Right lung (tissue), 5 donors: ENCODE data around the gene IL19. TPM values are rescaled to one million over a fixed set of nuclear protein-coding genes. Genes with fewer than 3 reads are reported as not detected.
A peak's percentile ranks its signal among the peaks of the same experiment; 100 is the strongest.

Source experiments
- DNase-seq, 2 donors: peaks; one replicate each; pipeline ENCODE4 v3.0.0-alpha.2; 2013
- polyA plus RNA-seq, 5 donors: library from polyadenylated mRNA; unstranded; fragments of 120-200 nt; gene quantifications; one replicate each; pipeline versions ENCODE4 v1.2.1 to v1.2.3, GENCODE V29; 2013; ENCODE audit warnings: inconsistent platforms in 1 of 5, low replicate concordance in 1 of 5; ENCODE audit not compliant: insufficient read length in 5 of 5, insufficient read depth in 1 of 5

IL19 gene
- polyA plus RNA-seq, 5 donors, result not detected

- DNase-seq, result no peak
Observed at GRCh38 chr1:206798384-206798996, 27.9 kb downstream of the IL19 start.

- no peak for DNase-seq
Observed at GRCh38 chr1:206799311-206799710, 28.7 kb downstream of the IL19 start.

- DNase-seq, result no peak
Observed at GRCh38 chr1:206800411-206800810, 29.8 kb downstream of the IL19 start.

GRCh38 chr1:206800891-206801290 lies 30.3 kb downstream of the IL19 start:
- no peak for DNase-seq

GRCh38 chr1:206801467-206801866 lies 30.9 kb downstream of the IL19 start:
- no peak for DNase-seq

- DNase-seq, result no peak
Observed at GRCh38 chr1:206802401-206802800, 31.8 kb downstream of the IL19 start.

GRCh38 chr1:206803221-206803730 lies 32.7 kb downstream of the IL19 start:
- DNase-seq, result no peak

- no peak for DNase-seq
Observed at GRCh38 chr1:206804156-206804737, 33.7 kb downstream of the IL19 start.

- no peak for DNase-seq
Observed at GRCh38 chr1:206805357-206805756, 34.8 kb downstream of the IL19 start.

- no peak for DNase-seq
Observed at GRCh38 chr1:206808615-206809014, 38.0 kb downstream of the IL19 start.

- DNase-seq, result no peak
Observed at GRCh38 chr1:206809504-206810084, 39.0 kb downstream of the IL19 start.

- no peak for DNase-seq
Observed at GRCh38 chr1:206812471-206812870, 41.9 kb downstream of the IL19 start.

GRCh38 chr1:206814716-206815341 lies 44.3 kb downstream of the IL19 start:
- DNase-seq, result peak; percentile 49 to 60

- DNase-seq, result no peak
Observed at GRCh38 chr1:206816390-206817287, 46.1 kb downstream of the IL19 start.

- no peak for DNase-seq
Observed at GRCh38 chr1:206821493-206821892, 50.9 kb downstream of the IL19 start.

- no peak for DNase-seq
Observed at GRCh38 chr1:206823727-206824126, 53.2 kb downstream of the IL19 start.

- DNase-seq, result no peak
Observed at GRCh38 chr1:206824331-206824730, 53.8 kb downstream of the IL19 start.

- no peak for DNase-seq
Observed at GRCh38 chr1:206826394-206826793, 55.8 kb downstream of the IL19 start.

- DNase-seq, result no peak
Observed at GRCh38 chr1:206828061-206828460, 57.5 kb downstream of the IL19 start.

- no peak for DNase-seq
Observed at GRCh38 chr1:206828765-206829164, 58.2 kb downstream of the IL19 start.

GRCh38 chr1:206829282-206829681 lies 58.7 kb downstream of the IL19 start:
- no peak for DNase-seq

GRCh38 chr1:206829875-206830274 lies 59.3 kb downstream of the IL19 start:
- DNase-seq, result no peak
